ENCODE measurements around the gene PTCHD1.

DNA sequence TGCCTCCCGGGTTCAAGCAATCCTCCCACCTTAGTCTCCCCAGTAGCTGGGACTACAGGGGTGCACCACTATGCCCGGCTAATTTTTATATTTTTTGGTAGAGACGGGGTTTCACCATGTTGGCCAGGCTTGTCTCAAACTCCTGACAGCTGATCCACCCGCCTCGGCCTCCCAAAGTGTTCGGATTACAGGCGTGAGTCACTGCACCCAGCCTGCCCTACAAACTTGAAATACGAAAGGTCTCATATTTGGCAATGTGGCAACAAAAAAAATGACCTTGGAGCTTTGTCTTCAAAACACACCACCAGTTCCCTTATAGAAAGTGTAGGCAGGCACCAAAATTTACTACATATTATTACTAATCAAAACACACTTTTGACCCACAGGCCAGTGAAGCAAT is 22.9 kb upstream of the PTCHD1 start:
- no peak for TF ChIP-seq POLR2AphosphoS5 (IDR thresholded peaks at IDR 0.05)
- TF ChIP-seq, protein P1, sequence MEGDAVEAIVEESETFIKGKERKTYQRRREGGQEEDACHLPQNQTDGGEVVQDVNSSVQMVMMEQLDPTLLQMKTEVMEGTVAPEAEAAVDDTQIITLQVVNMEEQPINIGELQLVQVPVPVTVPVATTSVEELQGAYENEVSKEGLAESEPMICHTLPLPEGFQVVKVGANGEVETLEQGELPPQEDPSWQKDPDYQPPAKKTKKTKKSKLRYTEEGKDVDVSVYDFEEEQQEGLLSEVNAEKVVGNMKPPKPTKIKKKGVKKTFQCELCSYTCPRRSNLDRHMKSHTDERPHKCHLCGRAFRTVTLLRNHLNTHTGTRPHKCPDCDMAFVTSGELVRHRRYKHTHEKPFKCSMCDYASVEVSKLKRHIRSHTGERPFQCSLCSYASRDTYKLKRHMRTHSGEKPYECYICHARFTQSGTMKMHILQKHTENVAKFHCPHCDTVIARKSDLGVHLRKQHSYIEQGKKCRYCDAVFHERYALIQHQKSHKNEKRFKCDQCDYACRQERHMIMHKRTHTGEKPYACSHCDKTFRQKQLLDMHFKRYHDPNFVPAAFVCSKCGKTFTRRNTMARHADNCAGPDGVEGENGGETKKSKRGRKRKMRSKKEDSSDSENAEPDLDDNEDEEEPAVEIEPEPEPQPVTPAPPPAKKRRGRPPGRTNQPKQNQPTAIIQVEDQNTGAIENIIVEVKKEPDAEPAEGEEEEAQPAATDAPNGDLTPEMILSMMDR (IDR thresholded peaks at IDR 0.05 in 8 of 11, conservative IDR thresholded peaks at IDR 0.05 in 3 of 11), result no peak
